AG09319 (cell line): ENCODE results near the gene RBMS3.
A peak's percentile ranks its signal among the peaks of the same experiment; 100 is the strongest.

Experiments
- DNase-seq: peaks from one replicate; pipeline ENCODE4 v3.0.0-alpha.2; 2010; ENCODE audit warnings: low read depth; ENCODE audit errors: extremely low read depth
- CTCF ChIP-seq: IDR thresholded peaks from 2 replicates; pipeline ENCODE4 v1.5.1; 2011; ENCODE audit warnings: low read depth, mild to moderate bottlenecking, inconsistent platforms, low read length, moderate library complexity

RBMS3 gene

GRCh38 chr3:29430558-29430971 is 149.7 kb downstream of the RBMS3 start:
- TF ChIP-seq CTCF, result no peak
- peak; percentile 54 for DNase-seq

- no peak for DNase-seq
- TF ChIP-seq CTCF, result no peak
Observed at GRCh38 chr3:29436612-29437323, 155.9 kb downstream of the RBMS3 start.

- DNase-seq, result no peak
- no peak for TF ChIP-seq CTCF
Observed at GRCh38 chr3:29438580-29438979, 157.7 kb downstream of the RBMS3 start.

- no peak for TF ChIP-seq CTCF
Observed at GRCh38 chr3:29440413-29441305, 159.8 kb downstream of the RBMS3 start.

GRCh38 chr3:29441422-29441821 is 160.6 kb downstream of the RBMS3 start:
- no peak for TF ChIP-seq CTCF
- DNase-seq, result no peak

More at GRCh38 chr3:29440413-29441305, 159.8 kb downstream of the RBMS3 start:
- DNase-seq, result no peak

- no peak for TF ChIP-seq CTCF
- DNase-seq, result no peak
Observed at GRCh38 chr3:29447946-29448627, 167.2 kb downstream of the RBMS3 start.
